K562 (cell line): ENCODE results near the gene SERP1. TPM values are rescaled to one million over a fixed set of nuclear protein-coding genes. Genes with fewer than 3 reads are reported as not detected.

Experiments used
- ATAC-seq: fragments of 200-7000 bp; cut with Tn5 transposase; 3 replicates; pipeline ENCODE4 v1.9.1; 2020; ENCODE audit warnings: moderate library complexity
- BruUV-seq: library from RNA; stranded (reverse); fragments of 400-500 nt; replicated peaks from 2 replicates; lab custom pipeline; 2021; lab: Mats Ljungman, UMichigan
- CTCF ChIA-PET: fragments of 300-600 bp; formaldehyde crosslinking; extraction: SDS; loops from one replicate; lab custom pipeline; 2021; ENCODE audit warnings: low intra/inter-chr PET ratio; lab: Yijun Ruan, JAX
- POLR2A ChIA-PET: fragments of 300-600, 350-650 bp; sonication (Branson Sonifier 250); formaldehyde crosslinking; extraction: SDS; loops from one replicate; lab custom pipeline; 2021; ENCODE audit warnings: antibody characterized with exemption, inconsistent platforms; lab: Yijun Ruan, JAX
- DNase-seq, 4 experiments: peaks; one replicate each; pipeline versions ENCODE4 v3.0.0 to v3.0.0-alpha.2; 2011 to 2018; ENCODE audit warnings: low spot score in 3 of 4, mixed read lengths in 3 of 4; ENCODE audit errors: extremely low read depth in 1 of 4
- FAIRE-seq: peaks from 2 replicates; lab custom pipeline; 2011; peaks lifted over from hg19 to GRCh38; lab: Jason Lieb, UNC
- H2AFZ ChIP-seq: 2 replicates; pipeline ENCODE4 v1.6.0; 2011; ENCODE audit warnings: low read depth, low read length, control low read depth, inconsistent platforms
- H3K27ac ChIP-seq: fragments of 200-600 bp; 3 replicates; pipeline ENCODE4 v1.8.0; 2011; ENCODE audit warnings: low read depth, mild to moderate bottlenecking, control low read depth, inconsistent platforms, low read length, moderate library complexity, mixed read lengths; ENCODE audit errors: extremely low read depth
- H3K27me3 ChIP-seq, 2 experiments: fragments of 300-600 bp in 1 of 2; 2 replicates in 1 of 2; 3 replicates in 1 of 2; pipeline versions ENCODE4 v1.6.0 to v1.8.0; 2011; ENCODE audit warnings: inconsistent platforms in 2 of 2, low read length in 2 of 2, mild to moderate bottlenecking in 1 of 2, mixed read lengths in 1 of 2, moderate library complexity in 1 of 2; ENCODE audit not compliant: control insufficient read depth in 2 of 2, insufficient read depth in 2 of 2
- H3K36me3 ChIP-seq: fragments of 300-600 bp; 3 replicates; pipeline ENCODE4 v1.8.0; 2011; ENCODE audit warnings: mild to moderate bottlenecking, low read length, inconsistent platforms; ENCODE audit not compliant: control insufficient read depth, insufficient read depth
- H3K4me1 ChIP-seq, 2 experiments: fragments of 200-600 bp in 1 of 2; replicated peaks in 1 of 2; 2 replicates in 1 of 2; 3 replicates in 1 of 2; pipeline versions ENCODE4 v1.5.1 to v1.8.0; 2011; ENCODE audit warnings: inconsistent platforms in 2 of 2, low read length in 2 of 2, mild to moderate bottlenecking in 1 of 2, mixed read lengths in 1 of 2, moderate library complexity in 1 of 2; ENCODE audit not compliant: control insufficient read depth in 2 of 2, insufficient read depth in 2 of 2
- H3K4me2 ChIP-seq: 2 replicates; pipeline ENCODE4 v1.6.1; 2011; ENCODE audit warnings: low read length, control low read depth, inconsistent platforms, mixed read lengths; ENCODE audit not compliant: insufficient read depth
- H3K4me3 ChIP-seq: fragments of 200-600 bp; sonication (generic), shearing (Covaris generic); 2 replicates; pipeline ENCODE4 v1.5.1; 2016; ENCODE audit warnings: control low read depth, inconsistent platforms
- H3K79me2 ChIP-seq: fragments of 200-600 bp; 3 replicates; pipeline ENCODE4 v1.8.0; 2011; ENCODE audit warnings: low read length, inconsistent platforms; ENCODE audit not compliant: control insufficient read depth, insufficient read depth
- H3K9ac ChIP-seq, 2 experiments: 2 replicates each; pipeline versions ENCODE4 v1.6.0 to v1.6.1; 2011; ENCODE audit warnings: low read depth in 2 of 2, low read length in 2 of 2, control low read depth in 1 of 2, inconsistent platforms in 1 of 2, mild to moderate bottlenecking in 1 of 2, mixed read lengths in 1 of 2; ENCODE audit not compliant: insufficient read depth in 1 of 2
- H3K9me1 ChIP-seq: one replicate; pipeline ENCODE4 v1.6.0; 2011; ENCODE audit warnings: inconsistent platforms, mild to moderate bottlenecking, low read length, moderate library complexity; ENCODE audit not compliant: control insufficient read depth, insufficient read depth
- H3K9me3 ChIP-seq: replicated peaks from 2 replicates; pipeline ENCODE4 v1.5.1; 2011; ENCODE audit warnings: low read depth, low read length, inconsistent platforms; ENCODE audit not compliant: control insufficient read depth, insufficient read depth
- H4K20me1 ChIP-seq: replicated peaks from 2 replicates; pipeline ENCODE4 v1.6.1; 2011; ENCODE audit warnings: low read length, inconsistent platforms, mixed read lengths; ENCODE audit not compliant: control insufficient read depth, insufficient read depth
- ADNP ChIP-seq: fragments of 200-800 bp; sonication (Bioruptor generic); IDR thresholded peaks from 2 replicates; pipeline ENCODE4 v1.6.1; 2016; ENCODE audit warnings: missing genetic modification characterization, missing compliant biosample characterization
- BMI1 ChIP-seq: fragments of 150-350 bp; IDR thresholded peaks from 2 replicates; pipeline ENCODE4 v1.6.1; 2014; ENCODE audit warnings: low read length
- CBX5 ChIP-seq: IDR thresholded peaks from 2 replicates; pipeline ENCODE4 v1.6.1; 2014; ENCODE audit warnings: low read depth, borderline replicate concordance
- FIP1L1 ChIP-seq: fragments of 200-400 bp; formaldehyde crosslinking; IDR thresholded peaks from 2 replicates; pipeline ENCODE4 v1.6.1; 2018; ENCODE audit warnings: mild to moderate bottlenecking, low read depth, low read length; ENCODE audit not compliant: poor library complexity, severe bottlenecking
- L3MBTL2 ChIP-seq: fragments of 450-650 bp; IDR thresholded peaks from 2 replicates; pipeline ENCODE4 v1.6.1; 2016; ENCODE audit warnings: mild to moderate bottlenecking, moderate library complexity
- NCOR1 ChIP-seq: fragments of 450-650 bp; IDR thresholded peaks from 2 replicates; pipeline ENCODE4 v1.6.1; 2016; ENCODE audit warnings: mild to moderate bottlenecking, moderate library complexity
- NR2F6 ChIP-seq: fragments of 450-650 bp; formaldehyde crosslinking; IDR thresholded peaks from 2 replicates; pipeline ENCODE4 v1.4.0; 2020; ENCODE audit warnings: mild to moderate bottlenecking
- SFPQ ChIP-seq: fragments of 200-400 bp; formaldehyde crosslinking; IDR thresholded peaks from 2 replicates; pipeline ENCODE4 v1.6.1; 2017; ENCODE audit warnings: mild to moderate bottlenecking, low read depth, low read length, moderate library complexity
- TFAM ChIP-seq: fragments of 250-450 bp; sonication (Bioruptor Pico); conservative IDR thresholded peaks from 2 replicates; pipeline ENCODE4 v1.5.0; 2021; ENCODE audit warnings: mild to moderate bottlenecking, moderate library complexity
- ZC3H8 ChIP-seq: fragments of 450-650 bp; IDR thresholded peaks from 2 replicates; pipeline ENCODE4 v1.6.1; 2017
- ZNF124 ChIP-seq: sonication (generic); formaldehyde crosslinking; IDR thresholded peaks from 2 replicates; pipeline ENCODE4 v1.8.1; 2022; ENCODE audit warnings: missing genetic modification reagents
- ZNF140 ChIP-seq: fragments of 250-450 bp; sonication (Bioruptor Pico); IDR thresholded peaks from 2 replicates; pipeline ENCODE4 v1.8.0; 2021; ENCODE audit warnings: moderate library complexity, mild to moderate bottlenecking, inconsistent platforms
- WGBS: fragments of 100-300 bp; shearing (Covaris generic); methylation state at CpG from one replicate; pipeline ENCODE4 v1.1.6; 2016; ENCODE audit warnings: low coverage, mixed read lengths; ENCODE audit not compliant: insufficient coverage; ENCODE audit errors: missing lambda C conversion rate; 5-methylcytosine and 5-hydroxymethylcytosine counted together
- in situ Hi-C: fragments of 300-500 bp; cut with MboI; formaldehyde crosslinking; loops from 4 replicates; pipeline ENCODE4 v1.15.0; 2018; ENCODE audit warnings: inconsistent platforms, mixed read lengths
- intact Hi-C: fragments of 100-400 bp; cut with micrococcal nuclease; formaldehyde crosslinking; loops from 2 replicates; pipeline ENCODE4 v1.14.2; 2022
- polyA plus RNA-seq, 8 experiments: library from polyadenylated mRNA; depleted of rRNA in 4 of 8; stranded (reverse) in 5 of 8; unstranded in 3 of 8; fragments of >200 nt; fragmentation: Nextera tagmentation in 2 of 8; fragmentation: Illumina TruSeq in 1 of 8; extraction: Ambion mirVana in 2 of 8; extraction: Trizol in 1 of 8; gene quantifications; 2 replicates each; pipeline versions ENCODE4 v1.2.1 to v1.2.3, GENCODE V29; 2011 to 2014; ENCODE audit warnings: inconsistent platforms in 1 of 8, missing spikeins in 1 of 8
- total RNA-seq, 7 experiments: library from RNA; depleted of rRNA in 6 of 7; stranded (reverse); fragments of >200 nt in 6 of 7; fragmentation: Illumina TruSeq in 2 of 7; extraction: Trizol in 2 of 7; gene quantifications; 2 replicates each; pipeline versions ENCODE4 v1.2.1 to v1.2.3, GENCODE V29; 2011 to 2021; ENCODE audit warnings: low replicate concordance in 1 of 7

SERP1 gene
- total and polyA plus RNA-seq, 9 of the 15 experiments (the other 6 are each of a cell fraction or from before 2014, with no cell fraction given), result 38.6 to 443 (median 121) TPM

- ATAC-seq, result peak; percentile 71
- 83% methylated on average over 4 of the region's 4 CpGs for WGBS
- Histone ChIP-seq H3K27ac (no peak overlapping the region), H3K36me3 (peaks cover 86% of the 10 kb centered on the region), H4K20me1 (0 out of 2 replicates have a peak, but pooled peaks cover 4% of the 10 kb centered on the region), H3K4me2 (no peak overlapping the region), H3K9me3 (no peaks in the 10 kb centered on the region), H3K79me2 (peaks cover 78% of the 10 kb centered on the region), H3K4me1 (no peaks in the 10 kb centered on the region), H3K9ac (no peak overlapping the region), H3K4me3 (no peak overlapping the region), H2AFZ (no peak overlapping the region), H3K9me1 (no peaks in the 10 kb centered on the region), H3K27me3 (no peaks in the 10 kb centered on the region)
- DNase-seq, result no peak
- TF ChIP-seq L3MBTL2 (no peak), BMI1 (no peak), ADNP (tag) (no peak), ZNF124 (CRISPR knock-in tag) (no peak), ZNF140 (CRISPR knock-in tag) (no peak), CBX5 (no peak), TFAM (no peak), NCOR1 (no peak), NR2F6 (CRISPR knock-in tag) (no peak), FIP1L1 (no peak), ZC3H8 (no peak), SFPQ (no peak)
- POLR2A ChIA-PET, result interaction anchor here (1.7 to 1.9 kb wide), 2 partner anchors 10 to 21 kb away, joined by 6 to 9 read pairs; partner anchors contain the start of genes EIF2A and SERP1
- intact Hi-C loops (no loop called here), in situ Hi-C loops (no loop called here)
- FAIRE-seq, result no peak
- CTCF ChIA-PET, result no interaction called here
- no TSS peak for BruUV-seq
Measured at GRCh38 chr3:150555859-150556436, 9.7 kb upstream of the SERP1 start.
